Right lobe of liver (tissue), 6 donors: ENCODE measurements around the gene CAND2. TPM values are rescaled to one million over a fixed set of nuclear protein-coding genes. Genes with fewer than 3 reads are reported as not detected.

ENCODE experiments used
- ATAC-seq, 4 donors: fragments of 200-7000 bp; cut with Tn5 transposase; one replicate each; pipeline ENCODE4 v1.9.1; 2020; ENCODE audit warnings: mild to moderate bottlenecking in 4 of 4, moderate library complexity in 4 of 4
- DNase-seq, 3 donors: peaks; one replicate each; pipeline ENCODE4 v3.0.0-alpha.2; 2020
- H3K27ac ChIP-seq, 3 donors: fragments of 200-600 bp; one replicate each; pipeline ENCODE4 v1.8.0; 2022
- H3K27me3 ChIP-seq, 2 donors: fragments of 200-600 bp; one replicate each; pipeline ENCODE4 v1.8.0; 2022
- H3K36me3 ChIP-seq, 4 donors: fragments of 200-600 bp; sonication (generic) in 1 of 4; one replicate each; pipeline versions ENCODE4 v1.5.1 to v1.8.0; 2017 to 2022; ENCODE audit warnings: control low read depth in 1 of 4
- H3K4me1 ChIP-seq, 4 donors: fragments of 200-600 bp; sonication (generic) in 1 of 4; one replicate each; pipeline versions ENCODE4 v1.5.1 to v1.8.0; 2017 to 2022; ENCODE audit warnings: control low read depth in 1 of 4
- H3K4me3 ChIP-seq, 3 donors: fragments of 200-600 bp; one replicate each; pipeline ENCODE4 v1.8.0; 2022
- H3K9me3 ChIP-seq, 4 donors: fragments of 200-600 bp; sonication (generic) in 1 of 4; one replicate each; pipeline versions ENCODE4 v1.5.1 to v1.8.0; 2017 to 2022; ENCODE audit warnings: control low read depth in 1 of 4
- CTCF ChIP-seq, 4 donors: fragments of 200-600 bp in 3 of 4; fragments of 450-650 bp in 1 of 4; IDR thresholded peaks; one replicate each; pipeline versions ENCODE4 v1.5.1 to v1.8.0; 2016 to 2022; ENCODE audit warnings: antibody characterized with exemption in 4 of 4, mild to moderate bottlenecking in 2 of 4
- POLR2A ChIP-seq: fragments of 450-650 bp; IDR thresholded peaks from one replicate; pipeline ENCODE4 v1.6.1; 2017; ENCODE audit warnings: antibody characterized with exemption, mild to moderate bottlenecking
- WGBS: methylation state at CpG from one replicate; pipeline ENCODE4 v1.1.6; 2018; ENCODE audit warnings: low coverage, low lambda C conversion rate; ENCODE audit not compliant: insufficient coverage; ENCODE audit errors: missing lambda C conversion rate; 5-methylcytosine and 5-hydroxymethylcytosine counted together
- intact Hi-C, 2 donors: fragments of 100-400 bp; cut with DNase I; formaldehyde crosslinking; loops; one replicate each; pipeline versions ENCODE4 v1.11.2 to v1.14.1; 2022
- total RNA-seq, 6 experiments: library from RNA; depleted of rRNA in 2 of 6; stranded (reverse); fragments of >200 nt in 2 of 6; fragmentation: NEBNext Ultra II Directional in 3 of 6; extraction: Animal tissue kit (Norgen Biotek cat#: 25700) in 3 of 6; gene quantifications; one replicate each; pipeline versions ENCODE4 v1.1.0 to v1.2.4, GENCODE V29; 2016 to 2023
- donor health status: DM: no; HTN: yes; CAD: no.
- donor health status: DM: no; HTN: no; CAD: no.
- donor health status: DM: no; HTN: no; CAD: no.
- donor health status: DM: no; HTN: yes; CAD: no.
- donor health status: DM: no; HTN: yes; CAD: no.

CAND2 gene
- total RNA-seq, 6 experiments from 2014 or later = 0.61 to 4.4 (median 0.77) TPM

- Histone ChIP-seq H3K27me3 (no peaks in the 10 kb centered on the region), H3K9me3 (no peaks in the 10 kb centered on the region), H3K4me3 (no peak overlapping the region), H3K27ac (no peak overlapping the region), H3K4me1 (no peaks in the 10 kb centered on the region), H3K36me3 (no peaks in the 10 kb centered on the region)
- DNase-seq = no peak
- intact Hi-C loops = no loop called here
- WGBS = 45% methylated on average over 3 of the region's 4 CpGs
- TF ChIP-seq POLR2A = no peak
- no peak for TF ChIP-seq CTCF (IDR thresholded peaks at IDR 0.05)
- no peak for ATAC-seq
Measured at GRCh38 chr3:12777171-12777570, 19.3 kb upstream of the CAND2 start.

GRCh38 chr3:12780751-12781150 lies 15.7 kb upstream of the CAND2 start:
- Histone ChIP-seq H3K27me3 (no peaks in the 10 kb centered on the region), H3K4me3 (no peak overlapping the region), H3K9me3 (no peaks in the 10 kb centered on the region), H3K4me1 (no peaks in the 10 kb centered on the region), H3K27ac (no peak overlapping the region), H3K36me3 (no peaks in the 10 kb centered on the region)
- ATAC-seq = no peak
- no peak for TF ChIP-seq POLR2A
- TF ChIP-seq CTCF (IDR thresholded peaks at IDR 0.05) = no peak
- intact Hi-C loops = no loop called here
- WGBS = 67% methylated on average over 4 of the region's 4 CpGs
- no peak for DNase-seq

GRCh38 chr3:12782172-12782815 lies 14.2 kb upstream of the CAND2 start:
- no peaks in the 10 kb centered on the region for H3K27me3 ChIP-seq
- WGBS = 51% methylated on average over 6 of the region's 6 CpGs
- intact Hi-C loops = no loop called here
- H3K36me3 ChIP-seq = no peaks in the 10 kb centered on the region
- peak; percentile 94 to 98 (median 95) for ATAC-seq
- H3K4me3 ChIP-seq = no peak overlapping the region
- DNase-seq = peak in 2 of 3 donors; percentile 59 to 74
- H3K9me3 ChIP-seq = no peaks in the 10 kb centered on the region
- TF ChIP-seq POLR2A = no peak
- TF ChIP-seq CTCF (IDR thresholded peaks at IDR 0.05) = no peak
- H3K4me1 ChIP-seq = no peaks in the 10 kb centered on the region
- H3K27ac ChIP-seq = no peak overlapping the region

GRCh38 chr3:12785096-12785495 lies 11.4 kb upstream of the CAND2 start:
- TF ChIP-seq POLR2A (no peak), CTCF (IDR thresholded peaks at IDR 0.05) (no peak)

More at GRCh38 chr3:12785096-12785495, 11.4 kb upstream of the CAND2 start:
- intact Hi-C loops = no loop called here
- no peaks in the 10 kb centered on the region for H3K36me3 ChIP-seq
- no peak overlapping the region for H3K4me3 ChIP-seq
- H3K27me3 ChIP-seq = no peaks in the 10 kb centered on the region
- no peaks in the 10 kb centered on the region for H3K9me3 ChIP-seq
- no peak for DNase-seq
- WGBS = 57% methylated on average over 4 of the region's 4 CpGs
- H3K27ac ChIP-seq = no peak overlapping the region
- no peak for ATAC-seq
- H3K4me1 ChIP-seq = no peaks in the 10 kb centered on the region
